HG02884 (cell line): ENCODE measurements around the gene SEMA4B.

Experiments used
- ATAC-seq: cut with Tn5 transposase; IDR thresholded peaks from one replicate; pipeline ENCODE4 v1.9.1; 2021; ENCODE audit warnings: mild to moderate bottlenecking, moderate library complexity; ENCODE audit not compliant: unreplicated experiment

SEMA4B gene

GRCh38 chr15:90205050-90205848, 4.1 kb downstream of the SEMA4B start:
- ATAC-seq: no peak

GRCh38 chr15:90205886-90206285, 4.8 kb downstream of the SEMA4B start:
- no peak for ATAC-seq

GRCh38 chr15:90207252-90207651, 6.1 kb downstream of the SEMA4B start:
- ATAC-seq: no peak

DNA sequence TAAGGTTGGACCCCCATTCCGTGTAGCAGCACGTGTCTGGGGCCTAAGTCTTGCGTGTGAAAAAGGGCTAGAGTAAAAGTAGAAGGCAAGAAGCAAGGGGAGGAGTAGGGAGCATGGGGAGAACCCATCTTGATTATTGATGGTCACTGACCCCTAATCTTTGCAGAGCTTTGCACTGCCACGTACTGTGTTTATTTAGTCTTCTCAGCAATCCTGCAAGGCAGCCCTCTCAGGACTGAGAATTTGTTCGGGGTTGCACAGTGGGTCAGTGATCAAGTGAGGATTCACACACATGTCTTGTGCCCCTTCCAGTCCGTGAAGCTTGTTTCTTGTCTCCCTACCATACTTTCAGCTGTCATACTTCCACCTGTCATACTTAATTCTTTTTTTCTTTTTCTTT, 7.2 kb downstream of the SEMA4B start:
- ATAC-seq: no peak

DNA sequence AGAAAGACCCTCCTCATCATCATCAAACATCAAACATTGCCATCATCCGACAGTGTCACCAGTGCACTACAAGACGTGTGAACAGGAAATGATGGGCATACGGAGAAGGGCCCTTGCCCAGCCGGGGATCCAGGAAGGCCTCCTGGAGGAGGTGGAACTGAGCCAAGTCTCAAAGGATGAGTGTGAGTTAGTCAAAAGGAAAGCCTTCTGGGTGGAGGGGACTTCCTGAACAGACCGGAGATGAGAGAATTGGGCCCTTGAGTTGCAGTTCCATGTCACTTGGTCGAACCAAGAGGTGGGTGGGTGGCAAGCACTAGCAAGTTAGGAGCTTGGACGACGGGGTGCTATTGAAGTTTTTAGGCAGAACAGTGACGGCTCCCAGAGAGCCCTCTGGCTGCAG, 8.5 kb downstream of the SEMA4B start:
- peak; percentile 66 for ATAC-seq

DNA sequence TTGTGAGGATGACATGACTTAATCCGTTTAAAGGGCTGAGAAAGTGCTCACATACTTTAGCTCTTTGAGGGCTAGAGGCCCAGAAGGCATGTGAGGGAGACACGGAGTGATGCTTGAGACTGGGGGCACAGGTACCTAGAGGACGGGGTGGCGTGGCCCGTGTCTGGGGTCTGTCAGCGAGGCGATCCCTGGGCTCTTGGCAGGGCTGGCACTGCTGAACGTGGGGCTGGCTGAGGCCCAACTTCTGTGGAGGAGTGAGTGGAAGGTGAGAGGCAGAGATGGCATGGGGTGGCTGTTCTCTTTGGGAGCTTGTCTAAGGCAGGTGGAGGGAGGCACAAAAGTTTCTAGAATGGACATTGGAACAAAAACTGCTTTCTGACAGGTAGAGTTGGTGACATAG, 9.5 kb downstream of the SEMA4B start:
- ATAC-seq: no peak

DNA sequence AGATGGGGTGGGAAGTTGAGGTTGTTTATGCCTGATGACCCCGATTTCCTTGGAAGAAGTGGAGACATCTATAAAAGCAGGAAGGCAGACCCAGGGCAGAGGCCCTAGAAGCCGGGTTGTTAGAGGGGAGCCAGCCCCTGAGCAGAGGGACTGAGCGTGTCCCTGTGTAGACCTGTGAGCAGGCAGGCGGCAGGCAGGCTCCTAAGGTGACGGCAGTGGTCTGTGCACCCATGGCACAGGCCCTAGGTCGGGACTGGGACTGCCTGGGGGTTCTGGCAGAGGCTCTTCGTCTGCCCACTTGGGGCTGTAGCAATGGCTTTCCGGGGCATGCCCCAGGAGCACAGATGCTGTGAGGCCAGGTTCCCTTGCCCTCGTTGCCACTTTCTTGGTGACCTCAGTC, 9.9 kb downstream of the SEMA4B start:
- no peak for ATAC-seq

- ATAC-seq: no peak
Observed at GRCh38 chr15:90211440-90212143, 10.5 kb downstream of the SEMA4B start.

- ATAC-seq: no peak
Observed at GRCh38 chr15:90212221-90213098, 11.3 kb downstream of the SEMA4B start.

GRCh38 chr15:90213122-90213817, 12.1 kb downstream of the SEMA4B start:
- no peak for ATAC-seq

- no peak for ATAC-seq
Observed at GRCh38 chr15:90213818-90214204, 12.7 kb downstream of the SEMA4B start.

GRCh38 chr15:90214553-90215196, 13.5 kb downstream of the SEMA4B start:
- no peak for ATAC-seq

GRCh38 chr15:90217671-90218394, 16.7 kb downstream of the SEMA4B start:
- no peak for ATAC-seq

- no peak for ATAC-seq
Observed at GRCh38 chr15:90219421-90220141, 18.5 kb downstream of the SEMA4B start.

DNA sequence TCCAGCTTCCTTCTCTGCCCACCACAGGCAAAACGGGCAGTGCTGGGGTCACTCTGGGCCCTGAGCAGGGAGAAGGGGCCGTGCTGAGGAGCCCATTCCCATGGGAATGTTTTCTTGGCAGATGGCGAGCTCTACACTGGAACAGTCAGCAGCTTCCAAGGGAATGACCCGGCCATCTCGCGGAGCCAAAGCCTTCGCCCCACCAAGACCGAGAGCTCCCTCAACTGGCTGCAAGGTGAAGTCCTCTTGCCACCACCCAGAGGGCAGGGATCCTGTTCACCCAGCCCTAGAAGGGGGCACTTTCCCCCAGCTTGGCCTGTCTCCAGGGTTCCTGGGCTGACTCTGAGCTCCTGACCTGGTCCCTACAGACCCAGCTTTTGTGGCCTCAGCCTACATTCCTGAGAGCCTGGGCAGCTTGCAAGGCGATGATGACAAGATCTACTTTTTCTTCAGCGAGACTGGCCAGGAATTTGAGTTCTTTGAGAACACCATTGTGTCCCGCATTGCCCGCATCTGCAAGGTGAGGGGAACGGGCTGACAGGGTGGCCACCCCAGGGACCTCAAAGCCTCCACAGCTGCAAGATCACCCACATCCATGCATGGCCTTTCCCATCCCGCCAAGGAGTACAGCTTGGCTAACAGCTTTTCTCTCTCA, 20.2 kb downstream of the SEMA4B start:
- no peak for ATAC-seq

- no peak for ATAC-seq
Observed at GRCh38 chr15:90222547-90222946, 21.4 kb downstream of the SEMA4B start.

- no peak for ATAC-seq
Observed at GRCh38 chr15:90223441-90224165, 22.5 kb downstream of the SEMA4B start.

DNA sequence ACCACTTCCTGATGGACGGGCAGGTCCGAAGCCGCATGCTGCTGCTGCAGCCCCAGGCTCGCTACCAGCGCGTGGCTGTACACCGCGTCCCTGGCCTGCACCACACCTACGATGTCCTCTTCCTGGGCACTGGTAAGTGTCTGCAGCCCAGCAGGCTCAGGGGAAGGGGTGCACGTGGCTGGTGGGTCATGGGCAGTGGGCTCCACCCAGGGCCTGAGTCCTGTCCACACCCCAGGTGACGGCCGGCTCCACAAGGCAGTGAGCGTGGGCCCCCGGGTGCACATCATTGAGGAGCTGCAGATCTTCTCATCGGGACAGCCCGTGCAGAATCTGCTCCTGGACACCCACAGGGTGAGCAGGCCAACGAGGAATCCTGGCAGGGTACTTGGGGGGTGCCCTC, 23.9 kb downstream of the SEMA4B start:
- no peak for ATAC-seq
